ENCODE results near the gene WDR88.
"Not testable (repeated sequence)": the region's sequence is repeated elsewhere in the genome, so short reads cannot be mapped to it uniquely, and the experiment has no call there.

Gene WDR88

GRCh38 chr19:33118643-33119042 is 13.3 kb upstream of the WDR88 start:
- peaks cover 26% of the 10 kb centered on the region for H3K36me3 ChIP-seq (replicated peaks; ENCODE audit: low read depth, low read length)
- no peak overlapping the region for H2AFZ ChIP-seq (ENCODE audit: low read depth, low read length)
- H3K27me3 ChIP-seq (ENCODE audit: low read depth, low read length), result no peaks in the 10 kb centered on the region
- H3K79me2 ChIP-seq (ENCODE audit: low read length), result no peaks in the 10 kb centered on the region
- H3K9ac ChIP-seq (ENCODE audit: low read length), result no peak overlapping the region
- no peak overlapping the region for H3K4me2 ChIP-seq (ENCODE audit: low read length)
- TF ChIP-seq CTCF (IDR thresholded peaks at IDR 0.05; ENCODE audit: low read depth, low read length) (no peak), EZH2phosphoT487 (IDR thresholded peaks at IDR 0.05; ENCODE audit: low read depth) (no peak)
- no peaks in the 10 kb centered on the region for H3K9me3 ChIP-seq (ENCODE audit: insufficient read depth, low read length)
- no peak overlapping the region for H3K4me3 ChIP-seq (ENCODE audit: low read length)
- H4K20me1 ChIP-seq (ENCODE audit: insufficient read depth, low read length), result no peaks in the 10 kb centered on the region
- no peak overlapping the region for H3K27ac ChIP-seq (ENCODE audit: low read length)
- H3K4me1 ChIP-seq (ENCODE audit: low read length), result no peaks in the 10 kb centered on the region

- Histone ChIP-seq H3K27ac (ENCODE audit: low read length) (no peak overlapping the region), H4K20me1 (ENCODE audit: insufficient read depth, low read length) (no peaks in the 10 kb centered on the region), H3K9ac (ENCODE audit: low read length) (no peak overlapping the region), H3K27me3 (ENCODE audit: low read depth, low read length) (no peaks in the 10 kb centered on the region), H3K36me3 (replicated peaks; ENCODE audit: low read depth, low read length) (peaks cover 7% of the 10 kb centered on the region), H2AFZ (ENCODE audit: low read depth, low read length) (no peak overlapping the region), H3K4me1 (ENCODE audit: low read length) (no peaks in the 10 kb centered on the region), H3K9me3 (ENCODE audit: insufficient read depth, low read length) (no peaks in the 10 kb centered on the region), H3K4me2 (ENCODE audit: low read length) (no peak overlapping the region), H3K79me2 (ENCODE audit: low read length) (no peaks in the 10 kb centered on the region), H3K4me3 (ENCODE audit: low read length) (no peak overlapping the region)
- TF ChIP-seq CTCF (IDR thresholded peaks at IDR 0.05; ENCODE audit: low read depth, low read length), result no peak
- no peak for TF ChIP-seq EZH2phosphoT487 (IDR thresholded peaks at IDR 0.05; ENCODE audit: low read depth)
These were observed 7.5 kb upstream of the WDR88 start for GRCh38 chr19:33124207-33125098.

GRCh38 chr19:33125929-33126388 is 6.0 kb upstream of the WDR88 start:
- Histone ChIP-seq H3K36me3 (replicated peaks; ENCODE audit: low read depth, low read length) (peaks cover 7% of the 10 kb centered on the region), H3K27me3 (ENCODE audit: low read depth, low read length) (no peaks in the 10 kb centered on the region), H3K4me2 (ENCODE audit: low read length) (peak overlapping the region; percentile 42), H3K27ac (ENCODE audit: low read length) (no peak overlapping the region), H3K4me1 (ENCODE audit: low read length) (no peaks in the 10 kb centered on the region), H3K4me3 (ENCODE audit: low read length) (no peak overlapping the region), H4K20me1 (ENCODE audit: insufficient read depth, low read length) (no peaks in the 10 kb centered on the region), H3K79me2 (ENCODE audit: low read length) (no peaks in the 10 kb centered on the region), H2AFZ (ENCODE audit: low read depth, low read length) (no peak overlapping the region), H3K9ac (ENCODE audit: low read length) (no peak overlapping the region), H3K9me3 (ENCODE audit: insufficient read depth, low read length) (no peaks in the 10 kb centered on the region)
- TF ChIP-seq CTCF (IDR thresholded peaks at IDR 0.05; ENCODE audit: low read depth, low read length), result peak; percentile 81
- no peak for TF ChIP-seq EZH2phosphoT487 (IDR thresholded peaks at IDR 0.05; ENCODE audit: low read depth)

GRCh38 chr19:33126712-33127111 is 5.2 kb upstream of the WDR88 start:
- not testable (repeated sequence) for H3K9ac ChIP-seq (ENCODE audit: low read length); H3K27ac ChIP-seq (ENCODE audit: low read length); H3K4me3 ChIP-seq (ENCODE audit: low read length); H3K4me1 ChIP-seq (ENCODE audit: low read length); H3K79me2 ChIP-seq (ENCODE audit: low read length); H2AFZ ChIP-seq (ENCODE audit: low read depth, low read length); H3K27me3 ChIP-seq (ENCODE audit: low read depth, low read length); H3K4me2 ChIP-seq (ENCODE audit: low read length); H3K9me3 ChIP-seq (ENCODE audit: insufficient read depth, low read length); H3K36me3 ChIP-seq (replicated peaks; ENCODE audit: low read depth, low read length); H4K20me1 ChIP-seq (ENCODE audit: insufficient read depth, low read length)
